Measurements from ENCODE around the gene LSMEM2. TPM values are rescaled to one million over a fixed set of nuclear protein-coding genes. Genes with fewer than 3 reads are reported as not detected.

Gene LSMEM2
- total RNA-seq, 1 donor = not detected

DNA sequence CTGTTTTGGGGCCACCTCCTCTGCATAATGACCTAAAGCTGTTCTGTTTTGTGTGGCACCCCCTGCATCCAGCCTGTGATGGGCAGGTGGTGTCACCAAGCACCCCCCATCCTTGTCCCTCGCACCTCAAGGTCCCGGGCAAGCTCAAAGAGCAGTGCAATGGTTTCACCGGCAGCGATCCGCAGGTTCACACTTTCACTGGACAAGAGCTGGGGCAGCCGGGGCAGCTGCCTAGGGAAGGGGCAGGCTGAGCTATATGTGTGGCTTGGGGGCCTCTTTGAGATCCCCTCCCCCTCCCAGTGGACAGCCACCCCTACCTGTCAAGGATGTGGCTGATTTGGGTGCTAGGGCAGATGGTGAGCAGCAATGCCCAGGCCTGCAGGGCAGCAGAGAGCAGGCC lies 10.2 kb downstream of the LSMEM2 start:
- no peak for DNase-seq (ENCODE audit: low read depth)
- TF ChIP-seq, protein P1, sequence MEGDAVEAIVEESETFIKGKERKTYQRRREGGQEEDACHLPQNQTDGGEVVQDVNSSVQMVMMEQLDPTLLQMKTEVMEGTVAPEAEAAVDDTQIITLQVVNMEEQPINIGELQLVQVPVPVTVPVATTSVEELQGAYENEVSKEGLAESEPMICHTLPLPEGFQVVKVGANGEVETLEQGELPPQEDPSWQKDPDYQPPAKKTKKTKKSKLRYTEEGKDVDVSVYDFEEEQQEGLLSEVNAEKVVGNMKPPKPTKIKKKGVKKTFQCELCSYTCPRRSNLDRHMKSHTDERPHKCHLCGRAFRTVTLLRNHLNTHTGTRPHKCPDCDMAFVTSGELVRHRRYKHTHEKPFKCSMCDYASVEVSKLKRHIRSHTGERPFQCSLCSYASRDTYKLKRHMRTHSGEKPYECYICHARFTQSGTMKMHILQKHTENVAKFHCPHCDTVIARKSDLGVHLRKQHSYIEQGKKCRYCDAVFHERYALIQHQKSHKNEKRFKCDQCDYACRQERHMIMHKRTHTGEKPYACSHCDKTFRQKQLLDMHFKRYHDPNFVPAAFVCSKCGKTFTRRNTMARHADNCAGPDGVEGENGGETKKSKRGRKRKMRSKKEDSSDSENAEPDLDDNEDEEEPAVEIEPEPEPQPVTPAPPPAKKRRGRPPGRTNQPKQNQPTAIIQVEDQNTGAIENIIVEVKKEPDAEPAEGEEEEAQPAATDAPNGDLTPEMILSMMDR (IDR thresholded peaks at IDR 0.05; ENCODE audit: insufficient read depth, low read length) = no peak
- H3K4me3 ChIP-seq (ENCODE audit: low read depth, low read length) = no peak overlapping the region

DNA sequence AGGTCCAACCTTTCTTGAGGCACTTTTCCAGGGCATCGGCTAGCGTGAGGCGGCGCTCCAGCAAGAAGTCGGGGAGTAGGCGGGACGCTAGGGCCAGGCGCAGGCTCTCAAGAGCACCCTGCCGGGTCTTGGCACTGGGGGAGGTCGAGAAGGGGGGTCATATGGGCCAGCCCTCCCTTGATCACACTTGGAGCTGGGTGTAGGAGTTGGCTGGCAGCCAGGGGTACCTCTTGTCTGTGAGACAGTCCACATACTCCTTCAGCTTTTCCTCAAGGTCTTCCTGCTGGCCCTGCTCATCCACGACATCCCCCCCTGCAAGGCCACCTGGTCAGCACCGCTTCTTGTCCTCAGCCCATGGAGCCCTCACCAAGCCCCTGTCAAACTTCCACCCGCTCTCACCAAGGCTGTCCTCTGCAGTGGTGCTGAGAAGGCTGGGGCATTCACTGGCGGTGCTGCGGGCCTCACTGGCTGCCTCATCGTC lies 11.3 kb downstream of the LSMEM2 start:
- TF ChIP-seq, protein P1 (IDR thresholded peaks at IDR 0.05; ENCODE audit: insufficient read depth, low read length) = no peak
- no peak for DNase-seq (ENCODE audit: low read depth)
- H3K4me3 ChIP-seq (ENCODE audit: low read depth, low read length) = no peak overlapping the region

DNA sequence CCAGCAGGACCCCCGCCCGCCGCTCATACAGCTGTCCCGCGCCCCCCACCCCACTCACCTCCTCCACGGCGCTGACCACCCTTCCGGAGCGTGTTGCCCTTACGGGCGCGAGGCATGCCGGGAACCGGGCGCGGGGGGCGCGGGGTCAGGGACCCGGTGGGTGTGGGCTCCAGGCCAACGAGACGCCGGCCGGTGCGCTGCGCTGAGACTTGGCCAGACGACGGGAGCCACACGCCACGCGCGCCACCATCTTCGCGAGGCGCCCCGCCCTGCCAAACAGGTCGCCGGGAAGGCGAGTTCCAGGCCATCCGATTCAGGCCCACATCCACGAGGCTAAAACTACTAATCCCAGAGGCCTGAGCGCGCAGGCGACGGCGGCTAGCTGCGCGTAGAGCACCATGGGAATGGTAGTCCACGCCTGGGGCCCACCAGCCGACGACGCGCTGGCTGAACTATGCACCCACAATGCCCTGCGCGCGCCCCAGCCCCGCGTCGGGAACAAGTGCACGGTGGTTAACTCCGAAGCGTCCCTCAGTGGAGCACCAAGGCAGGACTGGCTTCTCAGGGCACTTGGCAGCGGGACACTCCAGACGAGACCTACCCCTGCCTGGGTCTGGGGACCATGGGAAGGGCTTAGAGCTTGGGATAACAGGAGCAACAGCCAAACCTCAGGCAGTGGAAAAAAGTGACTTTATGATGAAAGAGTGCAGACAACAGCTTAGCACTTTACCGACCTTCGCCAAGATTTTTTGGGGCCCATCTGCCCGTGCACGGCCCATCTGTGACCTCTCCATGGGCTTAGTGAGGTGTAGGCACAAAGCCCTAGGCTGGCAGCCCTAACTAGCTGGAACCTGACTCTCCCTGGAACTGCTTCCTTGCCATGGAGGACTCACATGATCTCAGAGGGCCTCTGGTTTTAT lies 13.5 kb downstream of the LSMEM2 start, which contains the start of gene IFRD2:
Gene IFRD2, minus strand, starts transcription at position 271 of the 920 bp plus-strand sequence. Its CDS starts 155 bp downstream, at position 116.
- peak; percentile 96 for DNase-seq (ENCODE audit: low read depth)
- TF ChIP-seq, protein P1 (IDR thresholded peaks at IDR 0.05; ENCODE audit: insufficient read depth, low read length) = no peak
- H3K4me3 ChIP-seq (ENCODE audit: low read depth, low read length) = peak within 1 kb of the TSS; percentile 91

DNA sequence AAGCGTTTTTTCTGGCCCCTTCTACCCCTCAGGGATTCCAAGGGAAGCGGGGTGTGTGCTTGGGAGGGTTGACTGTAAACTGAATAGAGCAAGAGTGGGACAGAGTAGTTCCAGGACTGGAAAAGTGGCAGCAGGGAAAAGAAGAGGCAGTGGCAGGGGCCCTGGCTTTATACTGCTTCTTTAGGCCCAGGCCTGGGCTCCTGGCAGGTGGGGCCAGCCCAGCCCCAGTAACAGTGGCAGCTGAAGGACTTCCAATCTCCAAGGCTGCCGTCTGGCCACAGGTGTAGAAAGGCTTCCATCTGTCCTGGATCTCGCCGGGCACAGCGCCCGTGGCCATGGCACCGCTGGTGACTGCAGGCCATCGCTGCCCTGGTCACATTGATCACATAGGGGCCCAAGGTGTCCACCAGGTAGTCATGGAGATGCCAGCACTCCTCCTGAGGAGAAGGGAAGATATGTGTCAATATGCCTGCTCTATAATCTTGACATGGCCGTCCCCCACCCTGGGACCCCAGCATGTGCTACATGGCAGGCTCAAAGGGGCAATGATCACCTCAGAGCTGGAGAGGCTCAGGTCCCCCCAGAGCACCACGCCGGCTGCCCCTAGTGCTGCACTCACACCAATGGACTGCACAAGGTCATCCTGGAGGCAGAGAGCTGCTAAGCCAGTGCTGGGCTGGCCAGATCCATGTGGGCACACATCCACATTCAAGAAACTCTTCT lies 14.4 kb downstream of the LSMEM2 start:
- TF ChIP-seq, protein P1 (IDR thresholded peaks at IDR 0.05; ENCODE audit: insufficient read depth, low read length) = no peak
- H3K4me3 ChIP-seq (ENCODE audit: low read depth, low read length) = peak overlapping the region; percentile 56
- DNase-seq (ENCODE audit: low read depth) = no peak

DNA sequence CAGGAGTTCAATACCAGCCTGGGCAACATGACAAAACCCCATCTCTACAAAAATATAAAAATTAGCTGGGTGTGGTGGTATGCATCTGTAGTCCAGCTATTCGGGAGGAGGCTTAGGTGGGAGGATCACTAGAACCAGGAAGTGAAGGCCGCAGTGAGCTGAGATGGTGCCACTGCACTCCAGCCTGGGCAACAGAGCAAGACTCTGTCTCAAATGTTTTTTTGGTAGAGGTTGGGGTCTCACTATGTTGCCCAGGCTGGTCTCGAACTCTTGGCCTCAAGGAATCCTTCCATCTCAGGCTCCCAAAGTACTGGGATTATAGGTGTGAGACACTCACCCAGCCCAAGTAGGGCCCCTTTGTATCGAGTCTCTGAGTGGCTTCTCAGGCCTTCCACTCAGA lies 15.2 kb downstream of the LSMEM2 start:
- TF ChIP-seq, protein P1 (IDR thresholded peaks at IDR 0.05; ENCODE audit: insufficient read depth, low read length) = no peak
- DNase-seq (ENCODE audit: low read depth) = no peak
- no peak overlapping the region for H3K4me3 ChIP-seq (ENCODE audit: low read depth, low read length)

DNA sequence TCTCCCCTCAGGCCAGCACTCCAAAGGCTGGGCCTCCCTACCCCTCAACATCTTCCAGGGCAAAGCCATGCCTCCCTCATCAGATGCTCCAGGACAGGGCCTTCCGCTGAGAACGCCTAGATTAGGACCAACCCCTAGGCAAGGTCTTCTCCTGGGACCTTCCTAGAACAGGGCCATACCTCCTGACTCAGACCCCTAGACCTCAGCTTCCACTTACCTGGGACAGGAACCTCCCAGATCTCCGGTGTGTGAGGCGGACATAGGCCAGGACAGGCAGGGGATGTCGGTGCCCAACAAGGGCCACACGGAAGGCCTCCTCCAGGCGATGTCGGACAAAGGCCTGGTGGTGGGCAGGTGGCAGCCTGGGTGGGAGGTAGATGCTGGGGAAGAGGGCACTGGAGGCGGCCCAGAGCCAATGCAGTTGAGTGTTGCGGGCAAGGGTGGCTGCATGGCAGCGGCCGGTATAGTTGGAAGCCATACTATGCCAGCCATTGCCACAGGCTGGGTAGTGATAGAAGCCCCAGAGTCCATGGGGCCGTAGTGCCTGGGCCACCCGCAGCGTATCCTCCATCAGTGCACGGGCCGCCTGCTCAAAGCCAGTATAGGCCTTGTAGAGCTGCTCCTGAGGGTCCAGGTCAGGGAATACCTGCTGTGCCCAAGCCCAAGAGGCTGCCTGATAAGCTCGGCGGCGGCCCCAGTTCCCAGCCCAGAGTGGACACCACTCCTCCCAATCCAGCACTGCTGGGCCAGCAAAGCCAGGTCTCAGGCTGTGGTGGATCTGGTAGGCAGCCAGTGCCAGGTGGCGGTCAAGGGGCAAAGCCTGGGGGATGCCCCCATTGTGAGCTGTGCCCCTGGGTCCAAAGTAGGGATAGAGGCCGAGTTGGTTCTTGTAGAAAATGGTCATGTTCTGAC lies 15.9 kb downstream of the LSMEM2 start:
- DNase-seq (ENCODE audit: low read depth) = no peak
- H3K4me3 ChIP-seq (ENCODE audit: low read depth, low read length) = no peak overlapping the region
- TF ChIP-seq, protein P1 (IDR thresholded peaks at IDR 0.05; ENCODE audit: insufficient read depth, low read length) = no peak

All from fibroblast of the aortic adventitia (primary cell).